Right lobe of liver (tissue), 6 donors: ENCODE data around the gene BSPRY. TPM values are rescaled to one million over a fixed set of nuclear protein-coding genes. Genes with fewer than 3 reads are reported as not detected.
"Not testable (repeated sequence)": the region's sequence is repeated elsewhere in the genome, so short reads cannot be mapped to it uniquely, and the experiment has no call there.

Experiments
- ATAC-seq, 4 donors: fragments of 200-7000 bp; cut with Tn5 transposase; one replicate each; pipeline ENCODE4 v1.9.1; 2020; ENCODE audit warnings: mild to moderate bottlenecking in 4 of 4, moderate library complexity in 4 of 4
- DNase-seq, 3 donors: peaks; one replicate each; pipeline ENCODE4 v3.0.0-alpha.2; 2020
- H3K27ac ChIP-seq, 3 donors: fragments of 200-600 bp; one replicate each; pipeline ENCODE4 v1.8.0; 2022
- H3K27me3 ChIP-seq, 2 donors: fragments of 200-600 bp; one replicate each; pipeline ENCODE4 v1.8.0; 2022
- H3K36me3 ChIP-seq, 4 donors: fragments of 200-600 bp; sonication (generic) in 1 of 4; one replicate each; pipeline versions ENCODE4 v1.5.1 to v1.8.0; 2017 to 2022; ENCODE audit warnings: control low read depth in 1 of 4
- H3K4me1 ChIP-seq, 4 donors: fragments of 200-600 bp; sonication (generic) in 1 of 4; one replicate each; pipeline versions ENCODE4 v1.5.1 to v1.8.0; 2017 to 2022; ENCODE audit warnings: control low read depth in 1 of 4
- H3K4me3 ChIP-seq, 3 donors: fragments of 200-600 bp; one replicate each; pipeline ENCODE4 v1.8.0; 2022
- H3K9me3 ChIP-seq, 4 donors: fragments of 200-600 bp; sonication (generic) in 1 of 4; one replicate each; pipeline versions ENCODE4 v1.5.1 to v1.8.0; 2017 to 2022; ENCODE audit warnings: control low read depth in 1 of 4
- CTCF ChIP-seq, 4 donors: fragments of 200-600 bp in 3 of 4; fragments of 450-650 bp in 1 of 4; IDR thresholded peaks; one replicate each; pipeline versions ENCODE4 v1.5.1 to v1.8.0; 2016 to 2022; ENCODE audit warnings: antibody characterized with exemption in 4 of 4, mild to moderate bottlenecking in 2 of 4
- POLR2A ChIP-seq: fragments of 450-650 bp; IDR thresholded peaks from one replicate; pipeline ENCODE4 v1.6.1; 2017; ENCODE audit warnings: antibody characterized with exemption, mild to moderate bottlenecking
- WGBS: methylation state at CpG from one replicate; pipeline ENCODE4 v1.1.6; 2018; ENCODE audit warnings: low coverage, low lambda C conversion rate; ENCODE audit not compliant: insufficient coverage; ENCODE audit errors: missing lambda C conversion rate; 5-methylcytosine and 5-hydroxymethylcytosine counted together
- intact Hi-C, 2 donors: fragments of 100-400 bp; cut with DNase I; formaldehyde crosslinking; loops; one replicate each; pipeline versions ENCODE4 v1.11.2 to v1.14.1; 2022
- total RNA-seq, 6 experiments: library from RNA; depleted of rRNA in 2 of 6; stranded (reverse); fragments of >200 nt in 2 of 6; fragmentation: NEBNext Ultra II Directional in 3 of 6; extraction: Animal tissue kit (Norgen Biotek cat#: 25700) in 3 of 6; gene quantifications; one replicate each; pipeline versions ENCODE4 v1.1.0 to v1.2.4, GENCODE V29; 2016 to 2023
- donor health status: DM: no; HTN: yes; CAD: no.
- donor health status: DM: no; HTN: no; CAD: no.
- donor health status: DM: no; HTN: no; CAD: no.
- donor health status: DM: no; HTN: yes; CAD: no.
- donor health status: DM: no; HTN: yes; CAD: no.

The BSPRY gene
- total RNA-seq, 6 experiments from 2014 or later = 0.24 to 1.4 (median 0.78) TPM

GRCh38 chr9:113398796-113399195, 49.5 kb downstream of the BSPRY start:
- Histone ChIP-seq H3K27me3 (no peaks in the 10 kb centered on the region), H3K27ac (peak overlapping the region; percentile 11 to 53 (median 33)), H3K9me3 (no peaks in the 10 kb centered on the region), H3K36me3 (no peaks in the 10 kb centered on the region), H3K4me3 (peak overlapping the region in 2 of 3 donors; percentile 15 to 84), H3K4me1 (peaks cover 0 to 66% (median 19%) of the 10 kb centered on the region in 4 donors)
- intact Hi-C loops = no loop called here
- ATAC-seq = no peak
- no peak for DNase-seq
- TF ChIP-seq POLR2A (no peak), CTCF (IDR thresholded peaks at IDR 0.05) (no peak)
- 44% methylated on average over 2 of the region's 5 CpGs for WGBS

GRCh38 chr9:113399646-113400200, 50.4 kb downstream of the BSPRY start:
- peaks cover 0 to 61% (median 19%) of the 10 kb centered on the region in 4 donors for H3K4me1 ChIP-seq
- H3K9me3 ChIP-seq = no peaks in the 10 kb centered on the region
- H3K27ac ChIP-seq = peak overlapping the region in 2 of 3 donors; percentile 19 to 53
- DNase-seq (no peak), ATAC-seq (no peak)
- TF ChIP-seq POLR2A (no peak), CTCF (IDR thresholded peaks at IDR 0.05) (no peak)
- H3K27me3 ChIP-seq = no peaks in the 10 kb centered on the region
- intact Hi-C loops = no loop called here
- 54% methylated on average over 2 of the region's 3 CpGs for WGBS
- H3K36me3 ChIP-seq = no peaks in the 10 kb centered on the region
- peak overlapping the region; percentile 84 to 91 (median 88) for H3K4me3 ChIP-seq

GRCh38 chr9:113401027-113401792, 51.9 kb downstream of the BSPRY start, which contains the start of gene ALAD:
Gene ALAD, minus strand, starts transcription at chr9:113401284. Its CDS starts 7,725 bp downstream, at chr9:113393559.
- peak; percentile 95 to 99 (median 96) for ATAC-seq

GRCh38 chr9:113403646-113404045, 54.3 kb downstream of the BSPRY start:
- intact Hi-C loops = no loop called here
- no peak for ATAC-seq

More at GRCh38 chr9:113401027-113401792, 51.9 kb downstream of the BSPRY start, which contains the start of gene ALAD:
- intact Hi-C loops = no loop called here
- TF ChIP-seq POLR2A = peak; percentile 68
- peak; percentile 96 to 100 (median 98) for TF ChIP-seq CTCF (IDR thresholded peaks at IDR 0.05)
- Histone ChIP-seq H3K27ac (peak within 1 kb of the TSS; percentile 28 to 53 (median 30)), H3K4me3 (peak within 1 kb of the TSS; percentile 84 to 91 (median 88)), H3K27me3 (no peaks in the 10 kb centered on the region), H3K4me1 (peaks cover 0 to 51% (median 18%) of the 10 kb centered on the region in 4 donors), H3K9me3 (no peaks in the 10 kb centered on the region), H3K36me3 (no peaks in the 10 kb centered on the region)
- WGBS = 6% methylated on average over 6 of the region's 50 CpGs
- peak; percentile 100 for DNase-seq

GRCh38 chr9:113406353-113406752, 57.0 kb downstream of the BSPRY start:
- not testable (repeated sequence) for H3K9me3 ChIP-seq, H3K4me3 ChIP-seq, ATAC-seq, DNase-seq, H3K27me3 ChIP-seq
- WGBS = 63% methylated on average over 4 of the region's 9 CpGs
- intact Hi-C loops = loop anchor here in 1 of 2 donors (5.0 kb wide), 1 partner anchor 94 kb away; no protein-coding TSS in a partner anchor
- H3K27ac ChIP-seq = peak overlapping the region in 1 of 3 donors; percentile 21
- H3K36me3 ChIP-seq = peaks cover 0 to 12% (median 6%) of the 10 kb centered on the region in 4 donors
- H3K4me1 ChIP-seq = peaks cover 0 to 31% (median 15%) of the 10 kb centered on the region in 4 donors

More at GRCh38 chr9:113403646-113404045, 54.3 kb downstream of the BSPRY start:
- Histone ChIP-seq H3K36me3 (peaks cover 0 to 10% (median 4%) of the 10 kb centered on the region in 4 donors), H3K27ac (peak overlapping the region in 1 of 3 donors; percentile 37), H3K27me3 (no peaks in the 10 kb centered on the region), H3K4me3 (no peak overlapping the region), H3K4me1 (peaks cover 0 to 40% (median 15%) of the 10 kb centered on the region in 4 donors), H3K9me3 (no peaks in the 10 kb centered on the region)
- TF ChIP-seq CTCF (IDR thresholded peaks at IDR 0.05) (no peak), POLR2A (no peak)
- WGBS = 22% methylated on average over 2 of the region's 2 CpGs
- no peak for DNase-seq
